GM19328 (cell line): Measurements from ENCODE around the gene HIGD1C.
"Not testable (repeated sequence)": the region's sequence is repeated elsewhere in the genome, so short reads cannot be mapped to it uniquely, and the experiment has no call there.

Experiments
- ATAC-seq: cut with Tn5 transposase; IDR thresholded peaks from one replicate; pipeline ENCODE4 v1.9.1; 2021; ENCODE audit warnings: mild to moderate bottlenecking, moderate library complexity; ENCODE audit not compliant: unreplicated experiment

Gene HIGD1C

DNA sequence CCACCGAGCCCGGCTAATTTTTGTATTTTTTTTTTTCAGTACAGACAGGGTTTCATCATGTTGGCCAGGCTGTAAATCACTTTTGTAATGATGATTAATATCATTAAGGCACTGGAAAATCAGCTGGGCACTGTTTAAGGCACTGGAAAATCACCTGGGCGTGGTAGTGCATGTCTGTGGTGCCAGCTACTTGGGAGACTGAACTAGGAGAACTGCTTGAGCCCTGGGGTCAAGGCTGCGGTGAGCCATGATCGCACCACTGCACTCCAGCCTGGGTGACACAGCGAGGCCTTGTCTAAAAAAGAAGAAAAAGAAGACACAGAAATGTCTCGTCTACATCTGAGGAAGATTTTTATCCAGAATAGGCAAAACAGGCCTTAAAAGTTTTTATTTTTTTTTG, 61.1 kb downstream of the HIGD1C start:
- ATAC-seq, result no peak

DNA sequence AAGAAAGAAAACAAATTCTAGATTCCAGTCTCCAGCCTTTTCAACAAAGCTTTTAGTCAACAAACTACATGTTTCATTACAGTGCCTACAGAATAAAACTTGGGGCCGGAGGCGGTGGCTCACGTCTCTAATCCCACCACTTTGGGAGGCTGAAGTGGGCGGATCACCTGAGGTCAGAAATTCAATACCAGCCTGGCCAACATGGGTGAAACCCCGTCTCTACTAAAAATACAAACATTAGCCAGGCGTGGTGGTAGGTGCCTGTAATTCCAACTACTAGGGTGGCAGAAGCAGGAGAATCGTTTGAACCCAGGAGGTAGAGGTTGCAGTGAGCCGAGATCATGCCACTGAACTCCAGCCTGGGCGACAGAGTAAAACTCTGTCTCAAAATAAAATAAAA, 62.1 kb downstream of the HIGD1C start:
- ATAC-seq, result not testable (repeated sequence)

DNA sequence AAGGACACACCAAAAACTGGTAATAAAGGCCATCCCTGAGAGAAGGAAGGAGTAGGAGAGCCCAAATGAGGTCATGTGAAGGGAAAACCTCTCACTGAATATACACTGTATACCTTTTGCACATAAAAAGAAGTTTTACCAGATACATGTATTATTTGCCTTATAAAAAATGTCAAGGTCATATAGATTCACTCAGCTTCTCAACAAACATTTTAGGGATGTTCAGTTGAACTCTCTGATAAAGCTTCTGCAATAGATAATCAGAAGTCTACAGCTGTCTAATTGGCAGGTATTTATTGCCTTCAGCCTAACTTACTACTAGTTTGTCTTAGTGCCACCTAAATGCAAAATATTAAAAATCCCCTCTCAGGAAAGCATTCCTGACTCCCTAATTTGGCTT, 65.1 kb downstream of the HIGD1C start:
- no peak for ATAC-seq

DNA sequence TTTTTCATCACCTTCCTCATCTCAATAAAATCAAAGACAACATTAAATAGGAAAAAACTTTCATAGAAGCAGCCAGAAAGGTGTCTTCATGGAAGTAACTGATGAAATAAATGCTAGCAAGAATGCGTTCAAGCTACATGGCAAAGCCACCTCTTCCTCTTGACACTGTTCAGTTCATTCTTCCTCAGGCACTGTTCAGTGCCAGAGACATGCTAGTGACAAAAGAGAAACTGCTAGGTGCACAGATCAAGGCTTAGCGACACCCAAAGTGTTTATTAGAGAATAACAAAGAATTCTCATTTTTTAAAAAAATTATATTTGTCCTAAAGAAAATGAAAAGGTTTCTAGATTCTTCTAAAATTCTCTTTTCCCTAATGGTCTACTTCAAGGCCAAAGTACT, 66.6 kb downstream of the HIGD1C start:
- ATAC-seq, result no peak

DNA sequence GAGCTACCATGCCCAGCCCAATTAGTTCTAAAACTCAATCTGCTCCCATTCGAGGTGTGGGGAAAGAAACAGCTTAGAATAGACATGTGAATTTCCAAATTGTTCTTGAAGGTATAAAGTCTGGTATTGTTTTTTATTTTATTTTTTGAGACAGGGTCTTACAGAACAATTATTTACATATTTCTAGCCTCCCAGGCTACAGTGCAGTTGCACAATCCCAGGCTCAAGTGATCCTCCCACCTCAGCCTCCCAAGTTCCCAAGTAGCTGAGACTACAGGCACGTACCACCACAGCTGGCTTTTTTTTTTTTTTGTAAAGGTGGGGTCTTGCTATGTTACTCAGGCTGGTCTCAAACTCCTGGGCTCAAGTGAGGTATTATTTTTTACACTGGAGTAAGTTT, 67.6 kb downstream of the HIGD1C start:
- ATAC-seq, result no peak
